Measurements from ENCODE around the gene MAEA.

Gene MAEA

GRCh38 chr4:1345903-1346780 is 56.5 kb downstream of the MAEA start:
- Histone ChIP-seq H3K27ac (peak overlapping the region; percentile 91 to 100 (median 98)), H3K4me3 (peak overlapping the region; percentile 67 to 96 (median 78))

- peak within 1 kb of the TSS; percentile 93 to 100 (median 99) for H3K27ac ChIP-seq
- peak within 1 kb of the TSS; percentile 67 to 96 (median 78) for H3K4me3 ChIP-seq
Observed at GRCh38 chr4:1346781-1347409, 57.2 kb downstream of the MAEA start, which contains the start of gene UVSSA. Gene UVSSA, plus strand, starts transcription at chr4:1347208. Its CDS starts 884 bp downstream, at chr4:1348092.

- H3K4me3 ChIP-seq = peak overlapping the region; percentile 67 to 96 (median 78)
- peak overlapping the region; percentile 92 to 100 (median 99) for H3K27ac ChIP-seq
Observed at GRCh38 chr4:1347410-1347864, 57.7 kb downstream of the MAEA start.

GRCh38 chr4:1348014-1348513 is 58.4 kb downstream of the MAEA start:
- H3K27ac ChIP-seq = peak overlapping the region in 20 of 21 experiments; percentile 92 to 100 (median 99)
- peak overlapping the region; percentile 67 to 96 (median 78) for H3K4me3 ChIP-seq

- H3K27ac ChIP-seq = peak overlapping the region in 4 of 21 experiments; percentile 58 to 100 (median 100)
- H3K4me3 ChIP-seq = no peak overlapping the region
Observed at GRCh38 chr4:1348746-1349145, 59.1 kb downstream of the MAEA start.

- Histone ChIP-seq H3K27ac (peak overlapping the region in 4 of 21 experiments; percentile 5 to 100 (median 36)), H3K4me3 (no peak overlapping the region)
Observed at GRCh38 chr4:1349359-1350168, 59.9 kb downstream of the MAEA start.

GRCh38 chr4:1350169-1350520 is 60.5 kb downstream of the MAEA start:
- H3K4me3 ChIP-seq = no peak overlapping the region
- peak overlapping the region in 2 of 21 experiments; percentile 58 to 100 for H3K27ac ChIP-seq

GRCh38 chr4:1351854-1352566 is 62.3 kb downstream of the MAEA start:
- peak overlapping the region in 1 of 21 experiments; percentile 7 for H3K27ac ChIP-seq
- H3K4me3 ChIP-seq = no peak overlapping the region

GRCh38 chr4:1352567-1352900 is 62.8 kb downstream of the MAEA start:
- Histone ChIP-seq H3K27ac (no peak overlapping the region), H3K4me3 (no peak overlapping the region)

- Histone ChIP-seq H3K27ac (no peak overlapping the region), H3K4me3 (no peak overlapping the region)
Observed at GRCh38 chr4:1353186-1354055, 63.7 kb downstream of the MAEA start.

GRCh38 chr4:1354136-1354982 is 64.7 kb downstream of the MAEA start:
- no peak overlapping the region for H3K27ac ChIP-seq
- no peak overlapping the region for H3K4me3 ChIP-seq

GRCh38 chr4:1354983-1355275 is 65.2 kb downstream of the MAEA start:
- no peak overlapping the region for H3K27ac ChIP-seq
- H3K4me3 ChIP-seq = no peak overlapping the region

GRCh38 chr4:1355378-1355777 is 65.7 kb downstream of the MAEA start:
- Histone ChIP-seq H3K27ac (no peak overlapping the region), H3K4me3 (no peak overlapping the region)

- H3K4me3 ChIP-seq = no peak overlapping the region
- no peak overlapping the region for H3K27ac ChIP-seq
Observed at GRCh38 chr4:1356181-1356998, 66.7 kb downstream of the MAEA start.

- H3K27ac ChIP-seq = no peak overlapping the region
- H3K4me3 ChIP-seq = no peak overlapping the region
Observed at GRCh38 chr4:1357356-1358248, 67.9 kb downstream of the MAEA start.

Measured in skin epidermis (tissue), 12 donors.